Measurements from ENCODE around the gene PLCB3.

DNA sequence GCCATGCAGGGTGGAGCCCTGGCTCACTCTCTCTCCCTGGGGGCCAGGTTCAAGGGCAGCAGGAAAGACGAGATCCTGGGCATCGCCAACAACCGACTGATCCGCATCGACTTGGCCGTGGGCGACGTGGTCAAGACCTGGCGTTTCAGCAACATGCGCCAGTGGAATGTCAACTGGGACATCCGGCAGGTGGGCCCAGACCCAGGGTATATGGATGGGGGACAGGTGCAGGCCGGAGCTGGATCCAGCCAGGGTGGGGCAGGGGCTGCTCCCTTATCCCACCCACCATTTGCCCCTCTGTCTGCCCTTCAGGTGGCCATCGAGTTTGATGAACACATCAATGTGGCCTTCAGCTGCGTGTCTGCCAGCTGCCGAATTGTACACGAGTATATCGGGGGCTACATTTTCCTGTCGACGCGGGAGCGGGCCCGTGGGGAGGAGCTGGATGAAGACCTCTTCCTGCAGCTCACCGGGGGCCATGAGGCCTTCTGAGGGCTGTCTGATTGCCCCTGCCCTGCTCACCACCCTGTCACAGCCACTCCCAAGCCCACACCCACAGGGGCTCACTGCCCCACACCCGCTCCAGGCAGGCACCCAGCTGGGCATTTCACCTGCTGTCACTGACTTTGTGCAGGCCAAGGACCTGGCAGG lies 28.2 kb upstream of the PLCB3 start:
- TF ChIP-seq POLR2AphosphoS5 (IDR thresholded peaks at IDR 0.05; ENCODE audit: low read depth, low read length) (no peak), SIN3A (IDR thresholded peaks at IDR 0.05; ENCODE audit: borderline replicate concordance, insufficient read depth, low read length) (no peak), TAF1 (IDR thresholded peaks at IDR 0.05; ENCODE audit: borderline replicate concordance, insufficient read depth, low read length) (no peak)
- TF ChIP-seq, protein P1, sequence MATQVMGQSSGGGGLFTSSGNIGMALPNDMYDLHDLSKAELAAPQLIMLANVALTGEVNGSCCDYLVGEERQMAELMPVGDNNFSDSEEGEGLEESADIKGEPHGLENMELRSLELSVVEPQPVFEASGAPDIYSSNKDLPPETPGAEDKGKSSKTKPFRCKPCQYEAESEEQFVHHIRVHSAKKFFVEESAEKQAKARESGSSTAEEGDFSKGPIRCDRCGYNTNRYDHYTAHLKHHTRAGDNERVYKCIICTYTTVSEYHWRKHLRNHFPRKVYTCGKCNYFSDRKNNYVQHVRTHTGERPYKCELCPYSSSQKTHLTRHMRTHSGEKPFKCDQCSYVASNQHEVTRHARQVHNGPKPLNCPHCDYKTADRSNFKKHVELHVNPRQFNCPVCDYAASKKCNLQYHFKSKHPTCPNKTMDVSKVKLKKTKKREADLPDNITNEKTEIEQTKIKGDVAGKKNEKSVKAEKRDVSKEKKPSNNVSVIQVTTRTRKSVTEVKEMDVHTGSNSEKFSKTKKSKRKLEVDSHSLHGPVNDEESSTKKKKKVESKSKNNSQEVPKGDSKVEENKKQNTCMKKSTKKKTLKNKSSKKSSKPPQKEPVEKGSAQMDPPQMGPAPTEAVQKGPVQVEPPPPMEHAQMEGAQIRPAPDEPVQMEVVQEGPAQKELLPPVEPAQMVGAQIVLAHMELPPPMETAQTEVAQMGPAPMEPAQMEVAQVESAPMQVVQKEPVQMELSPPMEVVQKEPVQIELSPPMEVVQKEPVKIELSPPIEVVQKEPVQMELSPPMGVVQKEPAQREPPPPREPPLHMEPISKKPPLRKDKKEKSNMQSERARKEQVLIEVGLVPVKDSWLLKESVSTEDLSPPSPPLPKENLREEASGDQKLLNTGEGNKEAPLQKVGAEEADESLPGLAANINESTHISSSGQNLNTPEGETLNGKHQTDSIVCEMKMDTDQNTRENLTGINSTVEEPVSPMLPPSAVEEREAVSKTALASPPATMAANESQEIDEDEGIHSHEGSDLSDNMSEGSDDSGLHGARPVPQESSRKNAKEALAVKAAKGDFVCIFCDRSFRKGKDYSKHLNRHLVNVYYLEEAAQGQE (IDR thresholded peaks at IDR 0.05; ENCODE audit: insufficient read depth in 1 of 2, low read depth in 2 of 2, low read length in 2 of 2): no peak
